Central memory CD4-positive, alpha-beta T cell (primary cell): ENCODE results near the gene PIK3R2.

Source experiments
- DNase-seq: peaks from one replicate; pipeline ENCODE4 v3.0.0; 2022

PIK3R2 gene

GRCh38 chr19:18126097-18126496 is 26.9 kb upstream of the PIK3R2 start:
- no peak for DNase-seq

GRCh38 chr19:18128044-18128443 is 24.9 kb upstream of the PIK3R2 start:
- DNase-seq = no peak

GRCh38 chr19:18128805-18129204 is 24.2 kb upstream of the PIK3R2 start:
- DNase-seq = no peak

GRCh38 chr19:18130523-18131242 is 22.3 kb upstream of the PIK3R2 start:
- DNase-seq = no peak

GRCh38 chr19:18131841-18132596 is 20.9 kb upstream of the PIK3R2 start:
- no peak for DNase-seq

GRCh38 chr19:18135712-18136584 is 17.0 kb upstream of the PIK3R2 start:
- DNase-seq = no peak

GRCh38 chr19:18137242-18137641 is 15.7 kb upstream of the PIK3R2 start:
- no peak for DNase-seq

- DNase-seq = no peak
Observed at GRCh38 chr19:18137657-18138339, 15.2 kb upstream of the PIK3R2 start.

- no peak for DNase-seq
Observed at GRCh38 chr19:18140473-18140872, 12.5 kb upstream of the PIK3R2 start.

- DNase-seq = no peak
Observed at GRCh38 chr19:18141031-18141430, 11.9 kb upstream of the PIK3R2 start.

- DNase-seq = no peak
Observed at GRCh38 chr19:18143902-18144301, 9.1 kb upstream of the PIK3R2 start.

- no peak for DNase-seq
Observed at GRCh38 chr19:18144361-18144760, 8.6 kb upstream of the PIK3R2 start.

- no peak for DNase-seq
Observed at GRCh38 chr19:18144906-18145305, 8.1 kb upstream of the PIK3R2 start.

- DNase-seq = no peak
Observed at GRCh38 chr19:18145391-18145999, 7.5 kb upstream of the PIK3R2 start.

GRCh38 chr19:18147396-18147795 is 5.6 kb upstream of the PIK3R2 start:
- no peak for DNase-seq

GRCh38 chr19:18149596-18149975 is 3.4 kb upstream of the PIK3R2 start:
- no peak for DNase-seq

GRCh38 chr19:18150776-18151624 is 2.0 kb upstream of the PIK3R2 start:
- DNase-seq = no peak

- peak; percentile 96 for DNase-seq
Observed at GRCh38 chr19:18152442-18152816, 534 bp upstream of the PIK3R2 start.

- no peak for DNase-seq
Observed at GRCh38 chr19:18153556-18154134, 682 bp downstream of the PIK3R2 start.

GRCh38 chr19:18155095-18156087 is 2.4 kb downstream of the PIK3R2 start:
- DNase-seq = no peak
